ENCODE measurements around the gene RABL6.

GRCh38 chr9:136867917-136868316, 60.2 kb downstream of the RABL6 start:
- TF ChIP-seq, protein P1, sequence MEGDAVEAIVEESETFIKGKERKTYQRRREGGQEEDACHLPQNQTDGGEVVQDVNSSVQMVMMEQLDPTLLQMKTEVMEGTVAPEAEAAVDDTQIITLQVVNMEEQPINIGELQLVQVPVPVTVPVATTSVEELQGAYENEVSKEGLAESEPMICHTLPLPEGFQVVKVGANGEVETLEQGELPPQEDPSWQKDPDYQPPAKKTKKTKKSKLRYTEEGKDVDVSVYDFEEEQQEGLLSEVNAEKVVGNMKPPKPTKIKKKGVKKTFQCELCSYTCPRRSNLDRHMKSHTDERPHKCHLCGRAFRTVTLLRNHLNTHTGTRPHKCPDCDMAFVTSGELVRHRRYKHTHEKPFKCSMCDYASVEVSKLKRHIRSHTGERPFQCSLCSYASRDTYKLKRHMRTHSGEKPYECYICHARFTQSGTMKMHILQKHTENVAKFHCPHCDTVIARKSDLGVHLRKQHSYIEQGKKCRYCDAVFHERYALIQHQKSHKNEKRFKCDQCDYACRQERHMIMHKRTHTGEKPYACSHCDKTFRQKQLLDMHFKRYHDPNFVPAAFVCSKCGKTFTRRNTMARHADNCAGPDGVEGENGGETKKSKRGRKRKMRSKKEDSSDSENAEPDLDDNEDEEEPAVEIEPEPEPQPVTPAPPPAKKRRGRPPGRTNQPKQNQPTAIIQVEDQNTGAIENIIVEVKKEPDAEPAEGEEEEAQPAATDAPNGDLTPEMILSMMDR (IDR thresholded peaks at IDR 0.05): no peak
- TF ChIP-seq POLR2A (IDR thresholded peaks at IDR 0.05): no peak

Data from esophagus squamous epithelium (tissue), 4 donors.